ENCODE measurements around the gene ZDHHC9. TPM values are rescaled to one million over a fixed set of nuclear protein-coding genes. Genes with fewer than 3 reads are reported as not detected.

Gene ZDHHC9
- total and polyA plus RNA-seq, 7 donors: 8.7 to 32.7 (median 15.2) TPM

GRCh38 chrX:129786210-129786651 is 57.5 kb downstream of the ZDHHC9 start:
- no peak for ATAC-seq
- no peak for TF ChIP-seq CTCF (IDR thresholded peaks at IDR 0.05)
- Histone ChIP-seq H3K4me3 (no peak overlapping the region), H3K9me3 (no peaks in the 10 kb centered on the region), H3K4me1 (no peaks in the 10 kb centered on the region), H3K27ac (no peak overlapping the region), H3K27me3 (ENCODE audit: insufficient read depth in 3 of 3, low read length in 2 of 3) (peaks cover 0 to 3% (median 0%) of the 10 kb centered on the region in 3 donors), H3K36me3 (ENCODE audit: insufficient read depth in 1 of 2, low read depth in 1 of 2) (no peaks in the 10 kb centered on the region)
- intact Hi-C loops (cut with DNase I): no loop called here
- WGBS, 3 donors: 50 to 81% (median 80%) methylated on average over 3 of the region's 3 CpGs
- DNase-seq: no peak

- Histone ChIP-seq H3K4me3 (no peak overlapping the region), H3K27me3 (ENCODE audit: insufficient read depth in 3 of 3, low read length in 2 of 3) (peaks cover 0 to 3% (median 0%) of the 10 kb centered on the region in 3 donors), H3K27ac (no peak overlapping the region), H3K4me1 (no peaks in the 10 kb centered on the region), H3K36me3 (ENCODE audit: insufficient read depth in 1 of 2, low read depth in 1 of 2) (no peaks in the 10 kb centered on the region), H3K9me3 (no peaks in the 10 kb centered on the region)
- 64 to 75% (median 68%) methylated on average over 10 to 11 of the region's 11 CpGs for WGBS, 3 donors
- intact Hi-C loops (cut with DNase I): no loop called here
- TF ChIP-seq CTCF (IDR thresholded peaks at IDR 0.05): no peak
- no peak for ATAC-seq
- no peak for DNase-seq
Observed at GRCh38 chrX:129785160-129785947, 58.3 kb downstream of the ZDHHC9 start.

- no peak overlapping the region for H3K27ac ChIP-seq
- no peaks in the 10 kb centered on the region for H3K36me3 ChIP-seq (ENCODE audit: insufficient read depth in 1 of 2, low read depth in 1 of 2)
- ATAC-seq (no peak), DNase-seq (no peak)
- H3K4me1 ChIP-seq: no peaks in the 10 kb centered on the region
- H3K9me3 ChIP-seq: no peaks in the 10 kb centered on the region
- no peak overlapping the region for H3K4me3 ChIP-seq
- 85 to 86% (median 86%) methylated on average over 7 of the region's 7 CpGs for WGBS, 3 donors
- H3K27me3 ChIP-seq (ENCODE audit: insufficient read depth in 3 of 3, low read length in 2 of 3): peaks cover 0 to 3% (median 0%) of the 10 kb centered on the region in 3 donors
- intact Hi-C loops (cut with DNase I): no loop called here
- no peak for TF ChIP-seq CTCF (IDR thresholded peaks at IDR 0.05)
Observed at GRCh38 chrX:129784371-129784770, 59.3 kb downstream of the ZDHHC9 start.

- Histone ChIP-seq H3K4me3 (no peak overlapping the region), H3K4me1 (no peaks in the 10 kb centered on the region), H3K27me3 (ENCODE audit: insufficient read depth in 3 of 3, low read length in 2 of 3) (peaks cover 0 to 3% (median 0%) of the 10 kb centered on the region in 3 donors), H3K27ac (no peak overlapping the region), H3K36me3 (ENCODE audit: insufficient read depth in 1 of 2, low read depth in 1 of 2) (no peaks in the 10 kb centered on the region), H3K9me3 (no peaks in the 10 kb centered on the region)
- DNase-seq: no peak
- TF ChIP-seq CTCF (IDR thresholded peaks at IDR 0.05): no peak
- intact Hi-C loops (cut with DNase I): no loop called here
- ATAC-seq: no peak
- 82 to 88% (median 84%) methylated on average over 10 to 11 of the region's 11 CpGs for WGBS, 3 donors
Observed at GRCh38 chrX:129783291-129783713, 60.4 kb downstream of the ZDHHC9 start.
